WERI-Rb-1 (cell line): ENCODE measurements around the gene CACNB1.

Experiments
- DNase-seq: peaks from one replicate; pipeline ENCODE4 v3.0.0-alpha.2; 2020
- H3K27ac ChIP-seq: fragments of 250-450 bp; sonication (Bioruptor Pico); 2 replicates; pipeline ENCODE4 v1.5.1; 2020; ENCODE audit warnings: mild to moderate bottlenecking, moderate library complexity
- H3K27me3 ChIP-seq: fragments of 250-450 bp; sonication (Bioruptor Pico); 2 replicates; pipeline ENCODE4 v1.5.1; 2021; ENCODE audit warnings: mild to moderate bottlenecking, low read depth, moderate library complexity; ENCODE audit not compliant: insufficient read depth, severe bottlenecking
- H3K36me3 ChIP-seq: fragments of 250-450 bp; sonication (Bioruptor Pico); 2 replicates; pipeline ENCODE4 v1.5.1; 2020; ENCODE audit warnings: mild to moderate bottlenecking, moderate library complexity
- H3K4me3 ChIP-seq: 2 replicates; pipeline ENCODE4 v1.5.1; 2011; ENCODE audit warnings: low read depth, mild to moderate bottlenecking, control low read depth, low read length
- H3K9me3 ChIP-seq: fragments of 250-450 bp; sonication (Bioruptor Pico); 2 replicates; pipeline ENCODE4 v1.5.1; 2021; ENCODE audit warnings: mild to moderate bottlenecking, moderate library complexity; ENCODE audit not compliant: severe bottlenecking
- CTCF ChIP-seq: IDR thresholded peaks from 2 replicates; pipeline ENCODE4 v1.5.1; 2011; ENCODE audit warnings: low read depth, mild to moderate bottlenecking, control low read depth, inconsistent platforms, low read length

Gene CACNB1

GRCh38 chr17:39192901-39193300 lies 4.6 kb downstream of the CACNB1 start:
- H3K4me3 ChIP-seq, result no peak overlapping the region
- peaks cover 37% of the 10 kb centered on the region for H3K36me3 ChIP-seq
- H3K27ac ChIP-seq, result no peak overlapping the region
- no peaks in the 10 kb centered on the region for H3K9me3 ChIP-seq
- no peaks in the 10 kb centered on the region for H3K27me3 ChIP-seq
- TF ChIP-seq CTCF, result no peak
- DNase-seq, result no peak

GRCh38 chr17:39191750-39192510 lies 5.5 kb downstream of the CACNB1 start:
- Histone ChIP-seq H3K36me3 (peaks cover 42% of the 10 kb centered on the region), H3K27ac (no peak overlapping the region), H3K4me3 (no peak overlapping the region), H3K9me3 (no peaks in the 10 kb centered on the region), H3K27me3 (no peaks in the 10 kb centered on the region)
- no peak for DNase-seq
- TF ChIP-seq CTCF, result no peak

- no peak overlapping the region for H3K27ac ChIP-seq
- no peak for TF ChIP-seq CTCF
- no peaks in the 10 kb centered on the region for H3K27me3 ChIP-seq
- no peak overlapping the region for H3K4me3 ChIP-seq
- H3K36me3 ChIP-seq, result peaks cover 46% of the 10 kb centered on the region
- no peaks in the 10 kb centered on the region for H3K9me3 ChIP-seq
- no peak for DNase-seq
Observed at GRCh38 chr17:39187152-39187830, 10.2 kb downstream of the CACNB1 start.

GRCh38 chr17:39186481-39187002 lies 10.9 kb downstream of the CACNB1 start:
- Histone ChIP-seq H3K9me3 (no peaks in the 10 kb centered on the region), H3K27me3 (no peaks in the 10 kb centered on the region), H3K27ac (no peak overlapping the region), H3K4me3 (no peak overlapping the region), H3K36me3 (peaks cover 46% of the 10 kb centered on the region)
- no peak for DNase-seq
- TF ChIP-seq CTCF, result no peak

GRCh38 chr17:39183720-39184119 lies 13.7 kb downstream of the CACNB1 start:
- H3K27ac ChIP-seq, result no peak overlapping the region
- H3K4me3 ChIP-seq, result no peak overlapping the region
- H3K36me3 ChIP-seq, result peaks cover 28% of the 10 kb centered on the region
- H3K9me3 ChIP-seq, result no peaks in the 10 kb centered on the region
- no peak for TF ChIP-seq CTCF
- no peaks in the 10 kb centered on the region for H3K27me3 ChIP-seq
- peak; percentile 43 for DNase-seq
